Endothelial cell of umbilical vein (primary cell): ENCODE measurements around the gene FBLN2. TPM values are rescaled to one million over a fixed set of nuclear protein-coding genes. Genes with fewer than 3 reads are reported as not detected.

Experiments
- BruUV-seq: library from RNA; stranded (reverse); fragments of 400-500 nt; replicated peaks from 2 replicates; lab custom pipeline; 2021; lab: Mats Ljungman, UMichigan
- CTCF ChIA-PET: fragments of 300-600, 350-600 bp; sonication (Branson Sonifier 250); formaldehyde crosslinking; loops from one replicate; lab custom pipeline; 2021; ENCODE audit warnings: antibody characterized with exemption, inconsistent platforms; lab: Charles Lee
- POLR2A ChIA-PET: fragments of 300-600, 350-600 bp; sonication (Branson Sonifier 250); formaldehyde crosslinking; loops from one replicate; lab custom pipeline; 2021; ENCODE audit warnings: antibody characterized with exemption, inconsistent platforms; lab: Charles Lee
- DNase-seq: peaks from one replicate; pipeline ENCODE4 v3.0.0-alpha.2; 2011; ENCODE audit warnings: low read depth, low spot score
- FAIRE-seq: peaks from 2 replicates; lab custom pipeline; 2011; peaks lifted over from hg19 to GRCh38; lab: Jason Lieb, UNC
- H2AFZ ChIP-seq: 2 replicates; pipeline ENCODE4 v1.6.0; 2012; ENCODE audit warnings: low read depth, low read length, control low read depth, inconsistent platforms
- H3K27ac ChIP-seq: 2 replicates; pipeline ENCODE4 v1.5.1; 2011; ENCODE audit warnings: low read depth, mild to moderate bottlenecking, control low read depth, low read length, moderate library complexity; ENCODE audit not compliant: insufficient read depth
- H3K27me3 ChIP-seq, 2 experiments: 2 replicates each; pipeline versions ENCODE4 v1.6.0 to v1.6.1; 2011; ENCODE audit warnings: low read length in 2 of 2, mixed read lengths in 1 of 2; ENCODE audit not compliant: control insufficient read depth in 2 of 2, insufficient read depth in 2 of 2
- H3K36me3 ChIP-seq, 2 experiments: 2 replicates in 1 of 2; 3 replicates in 1 of 2; pipeline ENCODE4 v1.5.1; 2011; ENCODE audit warnings: low read length in 2 of 2, mild to moderate bottlenecking in 1 of 2, moderate library complexity in 1 of 2; ENCODE audit not compliant: control insufficient read depth in 2 of 2, insufficient read depth in 2 of 2; ENCODE audit errors: extremely low read depth in 1 of 2
- H3K4me1 ChIP-seq: 3 replicates; pipeline ENCODE4 v1.5.1; 2011; ENCODE audit warnings: mild to moderate bottlenecking, low read length; ENCODE audit not compliant: control insufficient read depth, insufficient read depth; ENCODE audit errors: extremely low read depth
- H3K4me2 ChIP-seq: 2 replicates; pipeline ENCODE4 v1.6.1; 2011; ENCODE audit warnings: low read length, control low read depth, mixed read lengths; ENCODE audit not compliant: insufficient read depth
- H3K4me3 ChIP-seq, 3 experiments: fragments of 200-600 bp in 1 of 3; sonication (generic), shearing (Covaris generic) in 1 of 3; replicated peaks in 1 of 3; 2 replicates each; pipeline ENCODE4 v1.5.1; 2011 to 2016; ENCODE audit warnings: control low read depth in 3 of 3, low read length in 3 of 3, mild to moderate bottlenecking in 2 of 3, inconsistent platforms in 1 of 3, low read depth in 1 of 3, moderate library complexity in 1 of 3; ENCODE audit not compliant: insufficient read depth in 1 of 3
- H3K79me2 ChIP-seq: 2 replicates; pipeline ENCODE4 v1.6.0; 2012; ENCODE audit warnings: low read length, inconsistent platforms; ENCODE audit not compliant: control insufficient read depth, insufficient read depth
- H3K9ac ChIP-seq: replicated peaks from 2 replicates; pipeline ENCODE3; 2011; ENCODE audit warnings: low read length, control low read depth; ENCODE audit not compliant: insufficient read depth; ENCODE audit errors: extremely low read depth
- H3K9me1 ChIP-seq: replicated peaks from 3 replicates; pipeline ENCODE4 v1.6.0; 2011; ENCODE audit warnings: mild to moderate bottlenecking, low read length; ENCODE audit not compliant: control insufficient read depth, insufficient read depth; ENCODE audit errors: extremely low read depth
- H3K9me3 ChIP-seq: replicated peaks from 2 replicates; pipeline ENCODE4 v1.5.1; 2012; ENCODE audit warnings: low read length, inconsistent platforms; ENCODE audit not compliant: control insufficient read depth, insufficient read depth
- H4K20me1 ChIP-seq: replicated peaks from 2 replicates; pipeline ENCODE3; 2011; ENCODE audit warnings: mild to moderate bottlenecking, low read length; ENCODE audit not compliant: control insufficient read depth, insufficient read depth; ENCODE audit errors: extremely low read depth
- CTCF ChIP-seq, 2 donors: IDR thresholded peaks; 1 replicate in 1 of 2; 2 replicates in 1 of 2; pipeline ENCODE4 v1.5.1; 2011; ENCODE audit warnings: low read length in 2 of 2, mild to moderate bottlenecking in 2 of 2, moderate library complexity in 2 of 2, control low read depth in 1 of 2, inconsistent platforms in 1 of 2, low read depth in 1 of 2; ENCODE audit not compliant: insufficient read depth in 1 of 2; ENCODE audit errors: extremely low read depth in 1 of 2
- EZH2 ChIP-seq: IDR thresholded peaks from 2 replicates; pipeline ENCODE4 v1.6.1; 2012; ENCODE audit warnings: borderline replicate concordance, low read depth, mild to moderate bottlenecking, moderate library complexity, low read length, inconsistent platforms; ENCODE audit not compliant: severe bottlenecking
- FOS ChIP-seq: IDR thresholded peaks from 2 replicates; pipeline ENCODE4 v1.6.1; 2011; ENCODE audit warnings: mild to moderate bottlenecking, low read length, moderate library complexity, borderline replicate concordance; ENCODE audit not compliant: insufficient read depth
- GATA2 ChIP-seq: IDR thresholded peaks from 2 replicates; pipeline ENCODE4 v1.7.0; 2011; ENCODE audit warnings: low read depth, mild to moderate bottlenecking, moderate library complexity, mixed read lengths, low read length; ENCODE audit not compliant: insufficient read length, insufficient read depth
- JUN ChIP-seq: IDR thresholded peaks from 2 replicates; pipeline ENCODE4 v1.6.1; 2011; ENCODE audit warnings: borderline replicate concordance, low read depth; ENCODE audit not compliant: insufficient read length, insufficient read depth
- MAX ChIP-seq: IDR thresholded peaks from 2 replicates; pipeline ENCODE4 v1.6.1; 2011; ENCODE audit not compliant: insufficient read depth, insufficient read length
- MYC ChIP-seq: IDR thresholded peaks from one replicate; pipeline ENCODE4 v1.6.1; 2011; ENCODE audit warnings: mild to moderate bottlenecking, low read depth, low read length
- POLR2A ChIP-seq: IDR thresholded peaks from 2 replicates; pipeline ENCODE4 v1.6.1; 2012; ENCODE audit warnings: low read depth, mild to moderate bottlenecking, control low read depth, low read length
- POLR2AphosphoS5 ChIP-seq: IDR thresholded peaks from 2 replicates; pipeline ENCODE4 v1.6.1; 2012; ENCODE audit warnings: low read depth, mild to moderate bottlenecking, control low read depth, low read length, moderate library complexity; ENCODE audit not compliant: insufficient read depth
- dilution Hi-C: fragments of 300-500 bp; cut with MboI; formaldehyde crosslinking; loops from one replicate; pipeline ENCODE4 v1.15.0; 2019; ENCODE audit warnings: low sequenced_read_pairs; ENCODE audit not compliant: extremely low pct_ligation_motif_present
- intact Hi-C: fragments of 100-400 bp; cut with micrococcal nuclease; formaldehyde crosslinking; loops from one replicate; pipeline ENCODE4 v1.10.0; 2022
- polyA plus RNA-seq, 4 experiments: library from polyadenylated mRNA; depleted of rRNA in 3 of 4; stranded (reverse) in 3 of 4; unstranded in 1 of 4; fragments of >200 nt; gene quantifications; 2 replicates each; pipeline versions ENCODE4 v1.2.1 to v1.2.3, GENCODE V29; 2011 to 2012; ENCODE audit warnings: missing spikeins in 1 of 4
- total RNA-seq: library from RNA; stranded (reverse); gene quantifications from 2 replicates; pipeline ENCODE4 v1.2.3, GENCODE V29; 2021

The FBLN2 gene
- total and polyA plus RNA-seq, 2 donors (not counting 3 experiments of a cell fraction or from before 2014, with no cell fraction given), result 1.4 to 1.9 TPM

- H3K27me3 ChIP-seq, result no peaks in the 10 kb centered on the region
- no peak overlapping the region for H3K27ac ChIP-seq
- FAIRE-seq, result no peak
- H3K4me1 ChIP-seq, result no peaks in the 10 kb centered on the region
- H3K36me3 ChIP-seq, result no peaks in the 10 kb centered on the region
- H3K4me3 ChIP-seq, result no peak overlapping the region
- no peak overlapping the region for H2AFZ ChIP-seq
- dilution Hi-C loops (no loop called here), intact Hi-C loops (no loop called here)
- no peak for TF ChIP-seq POLR2A
- TF ChIP-seq JUN, result no peak
- no peak for TF ChIP-seq CTCF (IDR thresholded peaks at IDR 0.05; ENCODE audit: extremely low read depth in 1 of 2, insufficient read depth in 1 of 2, low read depth in 1 of 2, low read length in 2 of 2)
- TF ChIP-seq MYC, result no peak
- TF ChIP-seq POLR2AphosphoS5, result no peak
- TF ChIP-seq EZH2, result no peak
- no peak for TF ChIP-seq GATA2
- TF ChIP-seq MAX, result no peak
- TF ChIP-seq FOS, result no peak
- ChIA-PET POLR2A (no interaction called here), CTCF (no interaction called here)
- H4K20me1 ChIP-seq, result no peaks in the 10 kb centered on the region
- no peaks in the 10 kb centered on the region for H3K79me2 ChIP-seq
- no peak overlapping the region for H3K9ac ChIP-seq
- H3K9me3 ChIP-seq, result no peaks in the 10 kb centered on the region
- H3K9me1 ChIP-seq, result no peaks in the 10 kb centered on the region
- no peak for DNase-seq
- no peak overlapping the region for H3K4me2 ChIP-seq
- no TSS peak for BruUV-seq
Observed at GRCh38 chr3:13593615-13594014, 44.7 kb downstream of the FBLN2 start.
